Measurements from ENCODE around the gene AQP12A.

DNA sequence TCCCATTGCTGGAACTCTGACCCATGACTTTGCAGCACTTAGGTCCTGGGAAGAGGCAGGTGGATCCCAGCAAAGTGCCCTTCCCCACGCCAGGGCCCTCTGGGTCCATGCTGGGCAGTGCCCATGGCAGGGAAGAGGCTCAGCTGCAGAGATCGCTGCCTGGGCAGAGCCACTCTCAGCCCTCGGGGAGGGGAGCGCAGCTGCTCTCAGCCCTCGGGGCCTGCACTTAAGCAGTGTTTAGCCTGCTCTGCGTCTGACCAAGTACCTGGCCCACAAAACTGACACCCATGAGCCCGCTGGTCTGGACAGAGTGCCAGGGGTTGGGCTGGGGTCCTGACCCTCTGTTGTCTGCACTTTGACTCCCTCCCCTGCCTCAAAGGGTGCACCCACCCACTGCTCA lies 46.3 kb downstream of the AQP12A start:
- TF ChIP-seq PTRF (tag; IDR thresholded peaks at IDR 0.05): no peak
- TF ChIP-seq THRAP3 (IDR thresholded peaks at IDR 0.05; ENCODE audit: borderline replicate concordance): no peak
- TF ChIP-seq RNF2 (IDR thresholded peaks at IDR 0.05): no peak
- no peak for TF ChIP-seq TGIF2 (CRISPR knock-in tag; IDR thresholded peaks at IDR 0.05)
- TF ChIP-seq FOXM1 (IDR thresholded peaks at IDR 0.05; ENCODE audit: low read depth): no peak
- TF ChIP-seq FOXM1 (CRISPR knock-in tag; IDR thresholded peaks at IDR 0.05; ENCODE audit: low read depth): no peak
- no peak for TF ChIP-seq ZBTB7A (IDR thresholded peaks at IDR 0.05; ENCODE audit: borderline replicate concordance, control insufficient read depth, low read depth, low read length)
- no peak for TF ChIP-seq SIRT6 (IDR thresholded peaks at IDR 0.05; ENCODE audit: low read depth, low read length)
